ENCODE measurements around the gene ANTXRL. TPM values are rescaled to one million over a fixed set of nuclear protein-coding genes. Genes with fewer than 3 reads are reported as not detected.
A peak's percentile ranks its signal among the peaks of the same experiment; 100 is the strongest.
"Not testable (repeated sequence)": the region's sequence is repeated elsewhere in the genome, so short reads cannot be mapped to it uniquely, and the experiment has no call there.

Gene ANTXRL
- total and polyA plus RNA-seq, 12 donors: 0.22 to 6.3 (median 0.49) TPM; not detected in 7

GRCh38 chr10:46299536-46300369 is 13.0 kb downstream of the ANTXRL start:
- Histone ChIP-seq H3K27ac (peak overlapping the region in 1 of 10 donors; percentile 40), H3K36me3 (no peaks in the 10 kb centered on the region), H3K9me3 (no peaks in the 10 kb centered on the region), H3K4me1 (peaks cover 0 to 10% (median 0%) of the 10 kb centered on the region in 9 donors), H3K27me3 (peaks cover 0 to 4% (median 0%) of the 10 kb centered on the region in 7 donors), H3K4me3 (no peak overlapping the region)
- TF ChIP-seq CTCF (IDR thresholded peaks at IDR 0.05): no peak
- 44 to 63% methylated on average over 20 of the region's 20 CpGs for WGBS, 2 donors
- ATAC-seq: peak; percentile 15 to 72 (median 43)
- DNase-seq: no peak
- intact Hi-C loops (cut with DNase I): no loop called here

GRCh38 chr10:46300370-46300711 is 13.5 kb downstream of the ANTXRL start:
- intact Hi-C loops (cut with DNase I); H3K27me3 ChIP-seq; H3K4me3 ChIP-seq; H3K36me3 ChIP-seq; H3K27ac ChIP-seq; DNase-seq; H3K9me3 ChIP-seq: not testable (repeated sequence)
- peak in 2 of 8 donors; percentile 6 to 18 for ATAC-seq
- H3K4me1 ChIP-seq: peaks cover 0 to 10% (median 0%) of the 10 kb centered on the region in 9 donors
- WGBS, 2 donors: 50 to 67% methylated on average over 3 of the region's 3 CpGs

- WGBS, 2 donors: 96% methylated on average over 5 of the region's 5 CpGs
- DNase-seq (no peak), ATAC-seq (no peak)
- no peak for TF ChIP-seq CTCF (IDR thresholded peaks at IDR 0.05)
- Histone ChIP-seq H3K27me3 (peaks cover 0 to 4% (median 0%) of the 10 kb centered on the region in 7 donors), H3K36me3 (no peaks in the 10 kb centered on the region), H3K4me1 (peaks cover 0 to 10% (median 0%) of the 10 kb centered on the region in 9 donors), H3K9me3 (no peaks in the 10 kb centered on the region), H3K4me3 (no peak overlapping the region), H3K27ac (no peak overlapping the region)
- intact Hi-C loops (cut with DNase I): no loop called here
These were observed 14.4 kb downstream of the ANTXRL start for GRCh38 chr10:46301056-46301645.

GRCh38 chr10:46301721-46302479 is 15.1 kb downstream of the ANTXRL start:
- intact Hi-C loops (cut with DNase I): no loop called here
- peaks cover 0 to 4% (median 0%) of the 10 kb centered on the region in 7 donors for H3K27me3 ChIP-seq
- no peak overlapping the region for H3K4me3 ChIP-seq
- TF ChIP-seq CTCF (IDR thresholded peaks at IDR 0.05): no peak
- no peak for ATAC-seq
- 83 to 88% methylated on average over 13 of the region's 13 CpGs for WGBS, 2 donors
- no peak for DNase-seq
- H3K9me3 ChIP-seq: no peaks in the 10 kb centered on the region
- peaks cover 0 to 10% (median 0%) of the 10 kb centered on the region in 9 donors for H3K4me1 ChIP-seq
- no peaks in the 10 kb centered on the region for H3K36me3 ChIP-seq
- no peak overlapping the region for H3K27ac ChIP-seq

GRCh38 chr10:46302765-46303352 is 16.1 kb downstream of the ANTXRL start:
- WGBS, 2 donors: 89 to 91% methylated on average over 5 of the region's 5 CpGs
- H3K36me3 ChIP-seq; H3K27ac ChIP-seq; H3K27me3 ChIP-seq; intact Hi-C loops (cut with DNase I); H3K9me3 ChIP-seq; DNase-seq; ATAC-seq; H3K4me3 ChIP-seq: not testable (repeated sequence)
- peaks cover 0 to 10% (median 0%) of the 10 kb centered on the region in 9 donors for H3K4me1 ChIP-seq

Measured in heart right ventricle (tissue), 16 donors.